K562 (cell line): ENCODE data around the gene SRP72. TPM values are rescaled to one million over a fixed set of nuclear protein-coding genes. Genes with fewer than 3 reads are reported as not detected.

ENCODE experiments used
- BACH1 ChIP-seq: fragments of 200-800 bp; sonication (Bioruptor generic); IDR thresholded peaks from 2 replicates; pipeline ENCODE4 v1.6.1; 2016; ENCODE audit warnings: missing genetic modification characterization, missing compliant biosample characterization
- BRCA1 ChIP-seq, 2 experiments: fragments of 450-650 bp in 1 of 2; sonication (generic) in 1 of 2; formaldehyde crosslinking in 1 of 2; IDR thresholded peaks; 2 replicates each; pipeline versions ENCODE4 v1.5.0 to v1.6.1; 2017 to 2020; ENCODE audit warnings: mild to moderate bottlenecking in 1 of 2, missing genetic modification reagents in 1 of 2
- EHMT2 ChIP-seq: fragments of 450-650 bp; IDR thresholded peaks from 2 replicates; pipeline ENCODE4 v1.6.1; 2018; ENCODE audit warnings: antibody characterized with exemption
- MTA1 ChIP-seq: fragments of 450-650 bp; IDR thresholded peaks from 2 replicates; pipeline ENCODE4 v1.6.1; 2017; ENCODE audit warnings: borderline replicate concordance
- MTA3 ChIP-seq: fragments of 450-650 bp; formaldehyde crosslinking; IDR thresholded peaks from 2 replicates; pipeline ENCODE4 v1.6.1; 2017; ENCODE audit warnings: mild to moderate bottlenecking, borderline replicate concordance
- NCOR1 ChIP-seq: fragments of 450-650 bp; IDR thresholded peaks from 2 replicates; pipeline ENCODE4 v1.6.1; 2016; ENCODE audit warnings: mild to moderate bottlenecking, moderate library complexity
- NR1H2 ChIP-seq: sonication (generic); formaldehyde crosslinking; IDR thresholded peaks from 2 replicates; pipeline ENCODE4 v1.4.0; 2020; ENCODE audit warnings: mild to moderate bottlenecking, missing genetic modification reagents
- PHTF2 ChIP-seq: fragments of 250-450 bp; sonication (Bioruptor Pico); IDR thresholded peaks from 2 replicates; pipeline ENCODE4 v1.5.0; 2021; ENCODE audit warnings: mild to moderate bottlenecking
- POLR2H ChIP-seq: IDR thresholded peaks from 2 replicates; pipeline ENCODE4 v1.6.1; 2016; ENCODE audit warnings: missing genetic modification characterization, low read depth, mild to moderate bottlenecking, control low read depth, missing compliant biosample characterization, moderate library complexity
- RBFOX2 ChIP-seq: fragments of 200-400 bp; formaldehyde crosslinking; IDR thresholded peaks from 2 replicates; pipeline ENCODE4 v1.6.1; 2017; ENCODE audit warnings: low read depth, mild to moderate bottlenecking, low read length, moderate library complexity
- RFX7 ChIP-seq: fragments of 250-450 bp; sonication (Bioruptor Pico); IDR thresholded peaks from 2 replicates; pipeline ENCODE4 v1.5.1; 2021; ENCODE audit warnings: mild to moderate bottlenecking
- SMARCE1 ChIP-seq: fragments of 450-650 bp; IDR thresholded peaks from 2 replicates; pipeline ENCODE4 v1.7.1; 2016; ENCODE audit warnings: mild to moderate bottlenecking
- SREBF2 ChIP-seq: sonication (generic); formaldehyde crosslinking; IDR thresholded peaks from 2 replicates; pipeline ENCODE4 v1.4.0; 2020; ENCODE audit warnings: mild to moderate bottlenecking, missing genetic modification reagents
- TEAD4 ChIP-seq, 2 experiments: sonication (generic) in 1 of 2; formaldehyde crosslinking in 1 of 2; IDR thresholded peaks; 2 replicates each; pipeline versions ENCODE4 v1.6.1 to v1.8.0; 2012 to 2022; ENCODE audit warnings: borderline replicate concordance in 1 of 2, inconsistent platforms in 1 of 2, low read length in 1 of 2, mild to moderate bottlenecking in 1 of 2, missing genetic modification reagents in 1 of 2
- TRIM28 ChIP-seq: fragments of 450-650 bp; IDR thresholded peaks from 2 replicates; pipeline ENCODE4 v1.6.1; 2017
- ZBTB40 ChIP-seq, 2 experiments: fragments of 450-650 bp in 1 of 2; sonication (generic) in 1 of 2; formaldehyde crosslinking in 1 of 2; IDR thresholded peaks; 2 replicates each; pipeline versions ENCODE4 v1.7.1 to v1.9.0; 2016 to 2022; ENCODE audit warnings: inconsistent platforms in 1 of 2, mild to moderate bottlenecking in 1 of 2, missing genetic modification reagents in 1 of 2
- ZNF217 ChIP-seq: sonication (generic); formaldehyde crosslinking; IDR thresholded peaks from 2 replicates; pipeline ENCODE4 v1.8.0; 2022; ENCODE audit warnings: mild to moderate bottlenecking, missing genetic modification reagents
- polyA plus RNA-seq, 8 experiments: library from polyadenylated mRNA; depleted of rRNA in 4 of 8; stranded (reverse) in 5 of 8; unstranded in 3 of 8; fragments of >200 nt; fragmentation: Nextera tagmentation in 2 of 8; fragmentation: Illumina TruSeq in 1 of 8; extraction: Ambion mirVana in 2 of 8; extraction: Trizol in 1 of 8; gene quantifications; 2 replicates each; pipeline versions ENCODE4 v1.2.1 to v1.2.3, GENCODE V29; 2011 to 2014; ENCODE audit warnings: inconsistent platforms in 1 of 8, missing spikeins in 1 of 8
- total RNA-seq, 7 experiments: library from RNA; depleted of rRNA in 6 of 7; stranded (reverse); fragments of >200 nt in 6 of 7; fragmentation: Illumina TruSeq in 2 of 7; extraction: Trizol in 2 of 7; gene quantifications; 2 replicates each; pipeline versions ENCODE4 v1.2.1 to v1.2.3, GENCODE V29; 2011 to 2021; ENCODE audit warnings: low replicate concordance in 1 of 7
- TF ChIP-seq, protein P1 (sequence below): sonication (generic); formaldehyde crosslinking; IDR thresholded peaks from 2 replicates; pipeline ENCODE4 v1.8.0; 2022; ENCODE audit warnings: missing genetic modification reagents, mild to moderate bottlenecking, moderate library complexity, borderline replicate concordance

SRP72 gene
- total and polyA plus RNA-seq, 9 of the 15 experiments (the other 6 are each of a cell fraction or from before 2014, with no cell fraction given), result 124 to 341 (median 202) TPM

DNA sequence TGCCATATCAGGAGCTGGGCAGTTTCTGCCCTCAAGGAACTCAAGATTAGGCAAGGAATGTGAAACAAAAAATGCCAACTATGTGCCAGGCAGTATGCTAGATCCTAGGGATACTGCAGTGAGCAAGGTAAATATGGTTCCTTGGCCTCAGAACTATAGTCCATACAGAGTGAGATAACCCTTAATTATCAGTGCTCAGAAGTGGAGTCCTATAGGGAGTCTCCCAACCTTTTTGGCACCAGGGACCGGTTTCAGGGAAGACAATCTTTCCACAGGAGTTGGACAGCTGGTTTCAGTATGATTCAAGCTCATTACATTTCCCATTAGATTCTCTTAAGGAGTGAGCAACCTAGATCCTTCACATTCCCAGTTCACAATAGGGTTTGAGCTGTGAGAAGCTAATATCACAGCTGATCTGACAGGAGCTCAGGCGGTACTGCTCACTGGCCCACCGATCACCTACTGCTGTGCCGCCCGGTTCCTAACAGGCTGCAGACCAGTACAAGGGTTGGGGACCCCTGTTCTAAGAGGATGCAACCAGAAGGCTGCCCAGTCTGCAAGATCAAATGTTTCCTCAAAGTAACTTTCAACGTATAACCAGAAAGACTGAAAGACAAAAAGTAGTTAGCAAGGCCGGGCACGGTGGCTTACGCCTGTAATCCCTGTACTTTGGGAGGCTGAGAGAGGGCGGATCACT is 1.7 kb upstream of the SRP72 start (continued):
- TF ChIP-seq ZBTB40 (IDR thresholded peaks at IDR 0.05) (no peak), ZBTB40 (CRISPR knock-in tag; IDR thresholded peaks at IDR 0.05) (0 out of 2 replicates have a peak, but pooled peaks have one; percentile 19), PHTF2 (CRISPR knock-in tag) (no peak), RFX7 (CRISPR knock-in tag) (no peak), ZNF217 (CRISPR knock-in tag) (no peak), MTA1 (no peak), POLR2H (tag) (no peak), BRCA1 (IDR thresholded peaks at IDR 0.05) (no peak), BRCA1 (CRISPR knock-in tag; IDR thresholded peaks at IDR 0.05) (no peak), NR1H2 (CRISPR knock-in tag) (no peak), EHMT2 (no peak), TEAD4 (IDR thresholded peaks at IDR 0.05; ENCODE audit: low read length) (no peak), TEAD4 (CRISPR knock-in tag; IDR thresholded peaks at IDR 0.05; ENCODE audit: borderline replicate concordance) (no peak), SMARCE1 (no peak), SREBF2 (CRISPR knock-in tag) (no peak), RBFOX2 (peak; percentile 18; the same call in 1 of the 2 replicates), BACH1 (tag) (no peak), NCOR1 (no peak), MTA3 (no peak), TRIM28 (no peak)
- TF ChIP-seq, protein P1, sequence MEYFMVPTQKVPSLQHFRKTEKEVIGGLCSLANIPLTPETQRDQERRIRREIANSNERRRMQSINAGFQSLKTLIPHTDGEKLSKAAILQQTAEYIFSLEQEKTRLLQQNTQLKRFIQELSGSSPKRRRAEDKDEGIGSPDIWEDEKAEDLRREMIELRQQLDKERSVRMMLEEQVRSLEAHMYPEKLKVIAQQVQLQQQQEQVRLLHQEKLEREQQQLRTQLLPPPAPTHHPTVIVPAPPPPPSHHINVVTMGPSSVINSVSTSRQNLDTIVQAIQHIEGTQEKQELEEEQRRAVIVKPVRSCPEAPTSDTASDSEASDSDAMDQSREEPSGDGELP (CRISPR knock-in tag), result peak; percentile 71
